Measurements from ENCODE around the gene PLXNC1. TPM values are rescaled to one million over a fixed set of nuclear protein-coding genes. Genes with fewer than 3 reads are reported as not detected.

The PLXNC1 gene
- total and polyA plus RNA-seq, 7 experiments from 2014 or later = 2.5 to 57.2 (median 12.6) TPM

DNA sequence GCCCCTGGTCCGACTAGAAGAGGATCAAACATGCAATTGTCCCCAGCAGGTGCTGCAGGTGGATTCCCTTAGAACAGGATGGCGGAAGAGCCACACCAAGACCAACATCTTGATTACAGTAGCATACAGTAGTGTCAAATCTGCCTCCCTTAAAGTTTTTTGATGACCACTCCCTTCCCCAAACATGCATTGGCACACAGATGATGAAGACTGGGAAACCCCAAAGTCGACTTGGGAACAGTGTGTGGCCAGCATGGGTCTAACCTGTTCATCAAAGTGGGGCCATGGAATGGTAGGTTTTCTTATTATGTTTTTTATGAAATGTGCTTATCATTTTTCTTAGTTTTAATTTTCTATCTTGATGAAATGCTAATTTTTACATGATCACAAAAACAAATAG, 8.8 kb downstream of the PLXNC1 start:
- Histone ChIP-seq H3K36me3 (ENCODE audit: control insufficient read depth in 2 of 3, insufficient read depth in 3 of 3, low read length in 3 of 3) (no peaks in the 10 kb centered on the region), H3K27me3 (ENCODE audit: control insufficient read depth in 2 of 2, insufficient read depth in 2 of 2, low read length in 2 of 2) (no peaks in the 10 kb centered on the region), H3K27ac (ENCODE audit: low read depth, low read length) (no peak overlapping the region), H3K9me3 (ENCODE audit: control insufficient read depth in 2 of 3, low read length in 3 of 3) (no peaks in the 10 kb centered on the region), H3K4me3 (ENCODE audit: low read length) (no peak overlapping the region), H3K4me1 (ENCODE audit: control insufficient read depth in 2 of 2, insufficient read depth in 2 of 2, low read length in 2 of 2) (no peaks in the 10 kb centered on the region)
- CTCF ChIA-PET = no interaction called here
- no peak overlapping the region for H3K4me3 Mint-ChIP-seq
- peaks cover 4 to 34% (median 22%) of the 10 kb centered on the region in 7 donors for H3K4me1 Mint-ChIP-seq
- ATAC-seq = no peak
- POLR2A ChIA-PET = no interaction called here
- peaks cover 0 to 8% (median 0%) of the 10 kb centered on the region in 5 donors for H3K27me3 Mint-ChIP-seq
- intact Hi-C loops (cut with micrococcal nuclease) = no loop called here
- DNase-seq = no peak
- H3K9me3 Mint-ChIP-seq = peaks cover 0 to 6% (median 0%) of the 10 kb centered on the region in 11 donors
- peaks cover 0 to 27% (median 7%) of the 10 kb centered on the region in 5 donors for H3K36me3 Mint-ChIP-seq
- no peak overlapping the region for H3K27ac Mint-ChIP-seq

DNA sequence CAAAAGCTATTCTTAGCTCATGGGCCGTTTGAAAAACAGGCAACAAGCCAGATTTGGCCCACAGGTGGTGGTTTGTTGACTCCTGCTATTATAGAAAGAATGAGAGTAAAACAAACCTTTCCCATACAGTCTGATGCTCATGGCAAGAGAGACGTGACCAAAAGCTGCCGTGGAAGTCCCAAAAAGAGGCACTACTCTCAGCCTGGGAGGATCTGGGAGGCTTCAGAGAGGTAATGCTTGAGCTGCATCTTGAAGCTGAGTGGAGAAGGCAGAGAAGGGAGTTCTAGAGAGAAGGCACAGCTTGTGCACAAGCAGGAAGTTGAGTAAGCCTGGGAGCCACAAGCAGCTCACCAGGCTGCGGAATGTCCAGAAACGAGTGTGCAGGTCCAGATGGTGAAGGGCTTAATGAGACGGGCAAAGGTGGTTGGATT, 9.6 kb downstream of the PLXNC1 start:
- Mint-ChIP-seq H3K4me3 (peak overlapping the region in 1 of 10 donors; percentile 8), H3K36me3 (peaks cover 0 to 26% (median 10%) of the 10 kb centered on the region in 5 donors), H3K27me3 (peaks cover 0 to 4% (median 0%) of the 10 kb centered on the region in 5 donors), H3K27ac (no peak overlapping the region), H3K9me3 (peaks cover 0 to 8% (median 0%) of the 10 kb centered on the region in 11 donors), H3K4me1 (peaks cover 0 to 26% (median 15%) of the 10 kb centered on the region in 7 donors)
- DNase-seq (no peak), ATAC-seq (peak; percentile 44)
- intact Hi-C loops (cut with micrococcal nuclease) = no loop called here
- no peak overlapping the region for H3K4me3 ChIP-seq (ENCODE audit: low read length)
- H3K9me3 ChIP-seq (ENCODE audit: control insufficient read depth in 2 of 3, low read length in 3 of 3) = no peaks in the 10 kb centered on the region
- H3K27me3 ChIP-seq (ENCODE audit: control insufficient read depth in 2 of 2, insufficient read depth in 2 of 2, low read length in 2 of 2) = no peaks in the 10 kb centered on the region
- H3K27ac ChIP-seq (ENCODE audit: low read depth, low read length) = no peak overlapping the region
- POLR2A ChIA-PET = interaction anchor here (0.5 kb wide), 1 partner anchor 8 kb away, joined by 3 read pairs; no protein-coding TSS in a partner anchor
- CTCF ChIA-PET = no interaction called here
- H3K4me1 ChIP-seq (ENCODE audit: control insufficient read depth in 2 of 2, insufficient read depth in 2 of 2, low read length in 2 of 2) = no peaks in the 10 kb centered on the region
- H3K36me3 ChIP-seq (ENCODE audit: control insufficient read depth in 2 of 3, insufficient read depth in 3 of 3, low read length in 3 of 3) = no peaks in the 10 kb centered on the region

DNA sequence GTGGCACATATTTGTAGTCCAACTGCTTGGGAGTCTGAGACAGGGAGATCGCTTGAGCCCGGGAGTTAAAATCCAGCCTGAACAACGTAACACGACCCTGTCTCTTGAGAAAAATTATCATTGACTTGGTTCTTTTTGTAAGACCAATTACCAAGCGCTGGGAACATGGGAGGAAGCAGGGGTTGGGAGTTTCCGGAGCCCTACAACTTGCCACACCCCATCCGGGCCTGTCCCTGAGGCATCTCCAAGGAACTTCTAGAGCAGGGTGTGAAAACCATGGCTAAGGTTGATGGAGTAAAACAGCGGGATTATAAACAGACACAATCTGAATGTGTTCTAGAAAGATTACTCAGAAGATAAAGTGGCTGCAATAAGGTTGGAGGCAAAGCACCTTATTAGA, 10.3 kb downstream of the PLXNC1 start:
- H3K4me1 ChIP-seq (ENCODE audit: control insufficient read depth in 2 of 2, insufficient read depth in 2 of 2, low read length in 2 of 2) = no peaks in the 10 kb centered on the region
- ChIA-PET CTCF (no interaction called here), POLR2A (no interaction called here)
- H3K36me3 Mint-ChIP-seq = peaks cover 0 to 20% (median 10%) of the 10 kb centered on the region in 5 donors
- intact Hi-C loops (cut with micrococcal nuclease) = no loop called here
- no peak overlapping the region for H3K4me3 ChIP-seq (ENCODE audit: low read length)
- H3K4me3 Mint-ChIP-seq = no peak overlapping the region
- H3K27ac Mint-ChIP-seq = no peak overlapping the region
- no peak overlapping the region for H3K27ac ChIP-seq (ENCODE audit: low read depth, low read length)
- peaks cover 0 to 23% (median 15%) of the 10 kb centered on the region in 7 donors for H3K4me1 Mint-ChIP-seq
- no peaks in the 10 kb centered on the region for H3K27me3 Mint-ChIP-seq
- H3K9me3 Mint-ChIP-seq = peaks cover 0 to 8% (median 0%) of the 10 kb centered on the region in 11 donors
- DNase-seq (no peak), ATAC-seq (no peak)
- H3K27me3 ChIP-seq (ENCODE audit: control insufficient read depth in 2 of 2, insufficient read depth in 2 of 2, low read length in 2 of 2) = no peaks in the 10 kb centered on the region
- H3K9me3 ChIP-seq (ENCODE audit: control insufficient read depth in 2 of 3, low read length in 3 of 3) = no peaks in the 10 kb centered on the region
- H3K36me3 ChIP-seq (ENCODE audit: control insufficient read depth in 2 of 3, insufficient read depth in 3 of 3, low read length in 3 of 3) = no peaks in the 10 kb centered on the region

DNA sequence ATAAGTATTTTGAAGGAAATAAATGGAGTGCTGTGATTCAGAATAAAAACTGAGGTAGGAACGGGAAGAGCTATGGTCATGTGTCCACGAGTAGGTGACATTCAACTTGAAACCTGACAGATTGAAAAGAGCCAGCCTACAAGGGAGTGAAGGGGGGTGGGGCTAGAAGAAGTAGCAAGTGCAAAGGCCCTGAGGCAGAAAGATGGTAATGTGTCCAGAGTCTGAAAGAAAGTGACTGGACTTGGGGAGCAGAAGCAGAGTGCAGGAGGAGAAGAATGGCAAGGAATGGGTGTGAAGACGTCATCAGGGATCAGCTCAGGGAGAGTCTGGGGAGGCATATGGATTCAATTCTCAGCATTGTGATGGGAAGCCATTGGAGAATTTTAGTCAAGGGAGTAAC, 13.7 kb downstream of the PLXNC1 start:
- CTCF ChIA-PET = no interaction called here
- Mint-ChIP-seq H3K4me1 (peaks cover 0 to 27% (median 17%) of the 10 kb centered on the region in 7 donors), H3K9me3 (peaks cover 0 to 8% (median 0%) of the 10 kb centered on the region in 11 donors), H3K36me3 (peaks cover 0 to 14% (median 10%) of the 10 kb centered on the region in 5 donors), H3K27ac (peak overlapping the region in 1 of 9 donors; percentile 4), H3K27me3 (no peaks in the 10 kb centered on the region), H3K4me3 (no peak overlapping the region)
- DNase-seq = no peak
- POLR2A ChIA-PET = no interaction called here
- Histone ChIP-seq H3K36me3 (ENCODE audit: control insufficient read depth in 2 of 3, insufficient read depth in 3 of 3, low read length in 3 of 3) (no peaks in the 10 kb centered on the region), H3K27ac (ENCODE audit: low read depth, low read length) (no peak overlapping the region), H3K4me3 (ENCODE audit: low read length) (no peak overlapping the region), H3K9me3 (ENCODE audit: control insufficient read depth in 2 of 3, low read length in 3 of 3) (no peaks in the 10 kb centered on the region), H3K4me1 (ENCODE audit: control insufficient read depth in 2 of 2, insufficient read depth in 2 of 2, low read length in 2 of 2) (no peaks in the 10 kb centered on the region), H3K27me3 (ENCODE audit: control insufficient read depth in 2 of 2, insufficient read depth in 2 of 2, low read length in 2 of 2) (no peaks in the 10 kb centered on the region)
- ATAC-seq = no peak
- intact Hi-C loops (cut with micrococcal nuclease) = no loop called here

DNA sequence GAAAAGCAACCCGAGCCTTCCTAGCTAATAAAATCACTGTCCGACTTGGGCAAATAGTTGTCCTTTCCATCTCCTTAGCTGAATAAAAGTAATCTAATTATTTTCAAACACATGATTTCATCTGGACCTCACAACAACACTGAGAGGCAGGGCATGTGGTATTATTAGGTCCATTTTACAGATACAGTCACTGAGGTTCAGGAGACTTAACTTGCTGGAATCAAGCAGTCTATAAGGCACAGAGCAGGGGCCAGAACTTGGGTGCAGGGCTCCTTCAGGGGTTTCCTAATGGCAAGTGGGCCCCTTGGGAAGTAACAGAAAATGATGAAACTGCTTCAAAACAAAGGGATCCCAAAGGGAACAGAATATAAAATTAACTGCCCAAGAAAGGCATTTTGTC, 15.5 kb downstream of the PLXNC1 start:
- no peak overlapping the region for H3K4me3 ChIP-seq (ENCODE audit: low read length)
- no peaks in the 10 kb centered on the region for H3K27me3 ChIP-seq (ENCODE audit: control insufficient read depth in 2 of 2, insufficient read depth in 2 of 2, low read length in 2 of 2)
- Mint-ChIP-seq H3K36me3 (peaks cover 0 to 17% (median 10%) of the 10 kb centered on the region in 5 donors), H3K27me3 (no peaks in the 10 kb centered on the region), H3K4me1 (peaks cover 8 to 27% (median 18%) of the 10 kb centered on the region in 7 donors), H3K9me3 (peaks cover 0 to 8% (median 0%) of the 10 kb centered on the region in 11 donors), H3K4me3 (no peak overlapping the region), H3K27ac (no peak overlapping the region)
- DNase-seq (no peak), ATAC-seq (no peak)
- H3K9me3 ChIP-seq (ENCODE audit: control insufficient read depth in 2 of 3, low read length in 3 of 3) = no peaks in the 10 kb centered on the region
- POLR2A ChIA-PET = no interaction called here
- CTCF ChIA-PET = no interaction called here
- intact Hi-C loops (cut with micrococcal nuclease) = no loop called here
- H3K4me1 ChIP-seq (ENCODE audit: control insufficient read depth in 2 of 2, insufficient read depth in 2 of 2, low read length in 2 of 2) = no peaks in the 10 kb centered on the region
- H3K27ac ChIP-seq (ENCODE audit: low read depth, low read length) = no peak overlapping the region
- no peaks in the 10 kb centered on the region for H3K36me3 ChIP-seq (ENCODE audit: control insufficient read depth in 2 of 3, insufficient read depth in 3 of 3, low read length in 3 of 3)

DNA sequence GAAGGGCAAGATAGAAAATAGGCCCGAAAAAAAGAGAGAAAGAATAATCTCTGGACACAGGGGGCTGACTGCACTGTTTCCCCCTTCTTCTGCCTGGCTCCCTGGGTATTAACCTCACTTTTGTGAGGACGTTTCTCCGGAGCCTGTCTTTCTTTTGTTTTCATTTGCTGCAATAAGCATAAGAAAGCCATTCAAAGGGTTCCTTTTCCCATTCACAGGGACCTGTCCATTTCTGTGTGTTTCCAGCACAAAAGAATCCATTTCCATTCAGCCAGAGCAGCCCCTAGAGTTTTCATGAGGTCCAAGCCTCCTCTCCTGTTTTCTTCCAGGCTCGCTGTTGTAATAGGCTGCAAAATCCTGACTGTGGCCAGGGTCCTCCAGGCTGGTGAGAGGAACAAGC, 16.8 kb downstream of the PLXNC1 start:
- peaks cover 18 to 40% (median 27%) of the 10 kb centered on the region in 7 donors for H3K4me1 Mint-ChIP-seq
- H3K27me3 Mint-ChIP-seq = no peaks in the 10 kb centered on the region
- no peak overlapping the region for H3K4me3 Mint-ChIP-seq
- intact Hi-C loops (cut with micrococcal nuclease) = no loop called here
- no peaks in the 10 kb centered on the region for H3K9me3 ChIP-seq (ENCODE audit: control insufficient read depth in 2 of 3, low read length in 3 of 3)
- H3K36me3 Mint-ChIP-seq = peaks cover 0 to 20% (median 11%) of the 10 kb centered on the region in 5 donors
- peaks cover 0 to 8% (median 0%) of the 10 kb centered on the region in 11 donors for H3K9me3 Mint-ChIP-seq
- peaks cover 0 to 6% of the 10 kb centered on the region in 2 donors for H3K4me1 ChIP-seq (ENCODE audit: control insufficient read depth in 2 of 2, insufficient read depth in 2 of 2, low read length in 2 of 2)
- H3K4me3 ChIP-seq (ENCODE audit: low read length) = no peak overlapping the region
- no peak overlapping the region for H3K27ac ChIP-seq (ENCODE audit: low read depth, low read length)
- H3K27me3 ChIP-seq (ENCODE audit: control insufficient read depth in 2 of 2, insufficient read depth in 2 of 2, low read length in 2 of 2) = no peaks in the 10 kb centered on the region
- no peaks in the 10 kb centered on the region for H3K36me3 ChIP-seq (ENCODE audit: control insufficient read depth in 2 of 3, insufficient read depth in 3 of 3, low read length in 3 of 3)
- CTCF ChIA-PET = interaction anchor here (0.6 kb wide), 1 partner anchor 42 kb away, joined by 3 read pairs; no protein-coding TSS in a partner anchor
- POLR2A ChIA-PET = no interaction called here
- H3K27ac Mint-ChIP-seq = no peak overlapping the region
- DNase-seq = no peak
- no peak for ATAC-seq

- Histone ChIP-seq H3K27ac (ENCODE audit: low read depth, low read length) (no peak overlapping the region), H3K9me3 (ENCODE audit: control insufficient read depth in 2 of 3, low read length in 3 of 3) (no peaks in the 10 kb centered on the region), H3K4me3 (ENCODE audit: low read length) (no peak overlapping the region), H3K36me3 (ENCODE audit: control insufficient read depth in 2 of 3, insufficient read depth in 3 of 3, low read length in 3 of 3) (no peaks in the 10 kb centered on the region), H3K27me3 (ENCODE audit: control insufficient read depth in 2 of 2, insufficient read depth in 2 of 2, low read length in 2 of 2) (no peaks in the 10 kb centered on the region), H3K4me1 (ENCODE audit: control insufficient read depth in 2 of 2, insufficient read depth in 2 of 2, low read length in 2 of 2) (peaks cover 0 to 6% of the 10 kb centered on the region in 2 donors)
- ATAC-seq = no peak
- peaks cover 24 to 46% (median 33%) of the 10 kb centered on the region in 7 donors for H3K4me1 Mint-ChIP-seq
- CTCF ChIA-PET = no interaction called here
- DNase-seq = no peak
- H3K4me3 Mint-ChIP-seq = no peak overlapping the region
- intact Hi-C loops (cut with micrococcal nuclease) = no loop called here
- POLR2A ChIA-PET = interaction anchor here (0.6 to 0.7 kb wide), 3 partner anchors 8 to 36 kb away, joined by 3 to 10 read pairs (median 3); no protein-coding TSS in a partner anchor
- peaks cover 0 to 27% (median 14%) of the 10 kb centered on the region in 5 donors for H3K36me3 Mint-ChIP-seq
- H3K27me3 Mint-ChIP-seq = no peaks in the 10 kb centered on the region
- H3K27ac Mint-ChIP-seq = no peak overlapping the region
- peaks cover 0 to 8% (median 0%) of the 10 kb centered on the region in 11 donors for H3K9me3 Mint-ChIP-seq
These were observed 17.4 kb downstream of the PLXNC1 start for GRCh38 chr12:94165670-94166364.
